Lower leg skin (tissue), 3 donors: ENCODE data around the gene TBC1D21.

Source experiments
- POLR2A ChIP-seq, 2 donors: fragments of 450-650 bp; IDR thresholded peaks; one replicate each; pipeline ENCODE4 v1.6.1; 2016 to 2017; ENCODE audit warnings: antibody characterized with exemption in 2 of 2, mild to moderate bottlenecking in 1 of 2, moderate library complexity in 1 of 2
- TF ChIP-seq, protein P1 (sequence below), 3 donors: fragments of 450-650 bp; IDR thresholded peaks; one replicate each; pipeline ENCODE4 v1.5.1; 2016; ENCODE audit warnings: antibody characterized with exemption in 3 of 3, mild to moderate bottlenecking in 3 of 3, moderate library complexity in 2 of 3

GRCh38 chr15:73918784-73919183, 45.4 kb downstream of the TBC1D21 start:
- TF ChIP-seq, protein P1, sequence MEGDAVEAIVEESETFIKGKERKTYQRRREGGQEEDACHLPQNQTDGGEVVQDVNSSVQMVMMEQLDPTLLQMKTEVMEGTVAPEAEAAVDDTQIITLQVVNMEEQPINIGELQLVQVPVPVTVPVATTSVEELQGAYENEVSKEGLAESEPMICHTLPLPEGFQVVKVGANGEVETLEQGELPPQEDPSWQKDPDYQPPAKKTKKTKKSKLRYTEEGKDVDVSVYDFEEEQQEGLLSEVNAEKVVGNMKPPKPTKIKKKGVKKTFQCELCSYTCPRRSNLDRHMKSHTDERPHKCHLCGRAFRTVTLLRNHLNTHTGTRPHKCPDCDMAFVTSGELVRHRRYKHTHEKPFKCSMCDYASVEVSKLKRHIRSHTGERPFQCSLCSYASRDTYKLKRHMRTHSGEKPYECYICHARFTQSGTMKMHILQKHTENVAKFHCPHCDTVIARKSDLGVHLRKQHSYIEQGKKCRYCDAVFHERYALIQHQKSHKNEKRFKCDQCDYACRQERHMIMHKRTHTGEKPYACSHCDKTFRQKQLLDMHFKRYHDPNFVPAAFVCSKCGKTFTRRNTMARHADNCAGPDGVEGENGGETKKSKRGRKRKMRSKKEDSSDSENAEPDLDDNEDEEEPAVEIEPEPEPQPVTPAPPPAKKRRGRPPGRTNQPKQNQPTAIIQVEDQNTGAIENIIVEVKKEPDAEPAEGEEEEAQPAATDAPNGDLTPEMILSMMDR (IDR thresholded peaks at IDR 0.05): no peak
- TF ChIP-seq POLR2A (IDR thresholded peaks at IDR 0.05): no peak
